GDM1 (cell line): ENCODE results near the gene KCNIP3.
"Not testable (repeated sequence)": the region's sequence is repeated elsewhere in the genome, so short reads cannot be mapped to it uniquely, and the experiment has no call there.

Experiments
- DNase-seq: peaks from one replicate; lab custom pipeline; 2025; lab: John Stamatoyannopoulos, UW

The KCNIP3 gene

GRCh38 chr2:95415138-95415537 lies 118.0 kb downstream of the KCNIP3 start:
- not testable (repeated sequence) for DNase-seq

- not testable (repeated sequence) for DNase-seq
Measured at GRCh38 chr2:95415561-95415960, 118.4 kb downstream of the KCNIP3 start.

- not testable (repeated sequence) for DNase-seq
Measured at GRCh38 chr2:95427196-95427867, 130.2 kb downstream of the KCNIP3 start.

GRCh38 chr2:95429748-95430467 lies 132.8 kb downstream of the KCNIP3 start:
- not testable (repeated sequence) for DNase-seq

GRCh38 chr2:95433373-95433772 lies 136.2 kb downstream of the KCNIP3 start:
- DNase-seq = not testable (repeated sequence)

- not testable (repeated sequence) for DNase-seq
Measured at GRCh38 chr2:95433973-95434372, 136.8 kb downstream of the KCNIP3 start.

- not testable (repeated sequence) for DNase-seq
Measured at GRCh38 chr2:95434507-95435076, 137.4 kb downstream of the KCNIP3 start.

GRCh38 chr2:95435162-95435871 lies 138.2 kb downstream of the KCNIP3 start:
- DNase-seq = not testable (repeated sequence)
